Head of caudate nucleus (tissue), 42 donors: ENCODE results near the gene INHA.

Experiments
- DNase-seq, 42 donors: peaks; one replicate each; pipeline versions ENCODE4 v3.0.0 to v3.0.0-alpha.2; 2020 to 2021; ENCODE audit warnings: mixed read lengths in 7 of 42
- intact Hi-C: fragments of 100-400 bp; cut with DNase I; formaldehyde crosslinking; loops from one replicate; pipeline ENCODE4 v1.15.0; 2022

The INHA gene, protein sequence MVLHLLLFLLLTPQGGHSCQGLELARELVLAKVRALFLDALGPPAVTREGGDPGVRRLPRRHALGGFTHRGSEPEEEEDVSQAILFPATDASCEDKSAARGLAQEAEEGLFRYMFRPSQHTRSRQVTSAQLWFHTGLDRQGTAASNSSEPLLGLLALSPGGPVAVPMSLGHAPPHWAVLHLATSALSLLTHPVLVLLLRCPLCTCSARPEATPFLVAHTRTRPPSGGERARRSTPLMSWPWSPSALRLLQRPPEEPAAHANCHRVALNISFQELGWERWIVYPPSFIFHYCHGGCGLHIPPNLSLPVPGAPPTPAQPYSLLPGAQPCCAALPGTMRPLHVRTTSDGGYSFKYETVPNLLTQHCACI

GRCh38 chr2:219572237-219573001, at the start of gene INHA:
Gene INHA, plus strand, starts transcription at chr2:219572310. Its CDS starts 65 bp downstream, at chr2:219572375.
- intact Hi-C loops, result no loop called here
- no peak for DNase-seq

DNA sequence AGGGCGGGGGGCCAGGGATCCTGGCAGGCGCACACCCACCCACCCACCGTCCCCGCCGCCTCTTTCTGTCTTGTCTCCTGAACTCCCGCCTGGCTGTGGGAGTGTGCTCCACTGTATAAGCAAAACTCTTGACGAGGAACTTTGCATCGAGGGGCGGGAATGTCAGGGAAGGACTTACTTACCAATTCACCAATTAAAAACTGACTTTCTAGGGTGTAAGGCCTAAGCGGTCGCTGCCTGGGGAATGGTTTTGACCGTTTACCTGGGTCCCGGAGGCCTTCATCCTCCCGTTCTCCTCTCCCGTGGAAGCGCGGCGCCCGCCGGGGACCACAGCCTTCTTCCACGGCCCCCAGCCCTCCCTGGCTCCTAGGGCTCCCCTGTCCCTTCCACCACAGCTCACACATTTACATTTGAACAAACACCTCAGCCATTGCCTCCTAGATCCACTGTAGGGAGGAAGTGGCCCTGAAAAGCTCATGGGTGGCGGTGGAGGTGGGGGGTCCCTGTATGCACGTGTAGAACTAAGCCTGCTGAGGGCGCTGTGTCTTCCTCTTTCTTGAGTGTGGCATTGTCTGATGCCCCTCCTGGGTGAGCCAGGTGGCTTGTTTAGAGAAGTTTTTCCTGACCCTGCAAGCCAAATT, 49.0 kb upstream of the INHA start:
- DNase-seq, result peak in 16 of 42 donors; percentile 33 to 74 (median 54)
- intact Hi-C loops, result no loop called here

DNA sequence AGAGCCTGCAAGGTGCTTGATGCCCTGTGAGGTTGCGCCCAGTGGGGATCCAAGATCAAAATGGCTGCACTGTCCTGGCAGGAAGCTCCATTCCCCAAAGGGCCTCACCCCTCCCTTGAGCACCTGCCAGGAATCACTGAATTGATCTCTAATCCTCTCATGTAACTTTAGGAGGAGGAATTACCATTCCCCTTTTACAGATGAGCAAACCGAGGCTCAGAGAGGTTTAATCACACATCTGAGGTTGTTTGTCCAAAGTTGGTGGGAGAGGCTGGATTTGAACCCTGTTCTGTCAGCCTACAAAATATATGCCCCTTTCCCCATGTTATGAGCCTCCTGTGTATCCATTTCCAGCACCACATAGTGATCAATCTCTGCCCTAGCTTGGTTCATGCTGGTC, 47.3 kb upstream of the INHA start:
- intact Hi-C loops, result loop anchor here (5.0 kb wide), 1 partner anchor 118 kb away; no protein-coding TSS in a partner anchor
- DNase-seq, result no peak

DNA sequence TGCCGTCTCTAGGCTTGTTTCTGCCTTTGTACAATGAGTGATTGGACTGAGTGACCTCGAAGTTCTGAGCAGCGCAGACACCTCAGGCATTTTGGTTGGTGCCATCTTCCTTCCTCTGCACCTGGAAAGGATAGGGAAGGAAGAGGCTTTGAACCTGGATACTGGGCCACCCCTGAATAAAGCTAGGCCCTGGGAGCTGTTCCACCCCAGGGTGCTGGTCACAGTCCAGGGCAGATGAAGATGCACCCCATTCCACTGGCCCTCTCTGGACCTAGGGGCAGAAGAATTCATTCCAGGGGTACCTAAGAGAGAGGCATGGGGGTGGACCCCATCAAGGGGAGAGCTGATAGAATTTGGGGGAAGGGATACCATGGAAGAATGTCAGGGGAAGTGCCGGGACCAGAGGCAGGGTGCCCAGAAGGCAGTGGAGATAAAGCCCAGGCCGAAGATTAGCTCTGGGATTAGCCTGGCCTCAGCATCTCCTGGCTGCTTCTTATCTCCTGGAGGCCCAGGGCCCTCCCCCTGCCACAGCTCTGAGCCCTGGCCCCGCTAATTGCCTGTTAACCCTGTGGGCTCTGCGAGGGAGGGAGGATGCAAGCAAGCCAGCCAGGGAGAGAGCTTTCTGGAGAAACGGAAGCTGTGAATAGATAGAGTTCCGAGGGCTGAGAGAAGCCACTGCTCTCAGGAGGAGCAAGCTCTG, 46.4 kb upstream of the INHA start:
- no peak for DNase-seq
- intact Hi-C loops, result loop anchor here (5.0 kb wide), 1 partner anchor 118 kb away; no protein-coding TSS in a partner anchor

DNA sequence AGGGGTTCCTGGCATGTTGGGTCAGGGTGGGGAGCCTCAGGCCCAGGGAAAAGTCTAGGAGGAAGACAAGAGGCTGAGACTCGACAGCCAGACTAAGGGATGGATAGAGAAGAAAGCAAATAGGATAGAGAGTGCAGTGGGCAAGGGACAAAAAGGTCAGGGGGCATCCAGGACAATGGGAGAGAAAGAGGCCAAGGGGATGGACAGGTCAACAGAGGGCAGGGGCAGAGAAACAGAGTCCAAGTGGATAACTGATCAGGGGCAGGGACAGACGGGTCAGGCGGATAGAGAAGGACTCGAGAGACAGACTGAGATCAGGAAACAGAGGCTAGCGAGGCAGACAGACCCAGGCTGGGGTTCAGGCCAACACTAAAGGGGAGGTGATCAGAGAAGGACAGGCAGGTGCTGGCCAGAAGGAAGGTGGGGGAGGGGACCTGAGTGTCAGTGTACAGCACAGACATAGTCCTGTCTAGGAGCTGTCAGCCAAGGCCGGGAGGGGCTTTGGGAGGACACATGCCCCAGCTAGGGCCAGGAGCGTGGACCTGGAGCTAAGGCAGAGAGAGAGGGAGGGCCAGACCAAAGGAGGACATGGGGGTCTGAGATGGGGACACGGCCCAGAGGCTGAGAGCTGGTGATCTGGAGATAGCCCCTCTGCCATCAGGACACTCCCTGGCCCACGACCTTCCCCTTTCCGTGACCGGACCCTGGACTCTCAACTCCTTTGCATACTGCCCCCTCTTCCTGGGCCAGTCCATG, 45.6 kb upstream of the INHA start:
- no peak for DNase-seq
- intact Hi-C loops, result loop anchor here (5.0 kb wide), 1 partner anchor 119 kb away; no protein-coding TSS in a partner anchor

DNA sequence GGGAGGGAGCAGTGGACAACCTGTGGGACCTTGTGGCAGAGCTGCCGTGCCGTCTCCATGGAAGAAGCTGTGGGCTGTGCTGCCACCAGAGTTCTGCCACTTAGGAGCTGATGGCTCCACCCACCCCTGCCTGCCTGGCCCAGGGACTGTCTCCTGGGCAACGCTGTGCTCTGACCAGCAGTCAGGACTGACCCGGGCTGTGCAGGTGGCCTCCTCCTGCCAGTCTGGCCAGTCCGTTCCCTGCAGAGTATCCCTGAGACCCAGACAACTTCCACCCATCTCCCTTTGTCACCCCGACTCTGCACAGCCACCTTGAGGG, 45.1 kb upstream of the INHA start:
- intact Hi-C loops, result loop anchor here (5.0 kb wide), 1 partner anchor 120 kb away; no protein-coding TSS in a partner anchor
- no peak for DNase-seq

GRCh38 chr2:219527472-219527871, 44.6 kb upstream of the INHA start:
- no peak for DNase-seq
- intact Hi-C loops, result loop anchor here (5.0 kb wide), 1 partner anchor 120 kb away; no protein-coding TSS in a partner anchor

GRCh38 chr2:219530048-219530963, 41.8 kb upstream of the INHA start:
- DNase-seq, result peak; percentile 70 to 96 (median 90)
- intact Hi-C loops, result loop anchor here (5.0 kb wide), 1 partner anchor 53 kb away; no protein-coding TSS in a partner anchor

DNA sequence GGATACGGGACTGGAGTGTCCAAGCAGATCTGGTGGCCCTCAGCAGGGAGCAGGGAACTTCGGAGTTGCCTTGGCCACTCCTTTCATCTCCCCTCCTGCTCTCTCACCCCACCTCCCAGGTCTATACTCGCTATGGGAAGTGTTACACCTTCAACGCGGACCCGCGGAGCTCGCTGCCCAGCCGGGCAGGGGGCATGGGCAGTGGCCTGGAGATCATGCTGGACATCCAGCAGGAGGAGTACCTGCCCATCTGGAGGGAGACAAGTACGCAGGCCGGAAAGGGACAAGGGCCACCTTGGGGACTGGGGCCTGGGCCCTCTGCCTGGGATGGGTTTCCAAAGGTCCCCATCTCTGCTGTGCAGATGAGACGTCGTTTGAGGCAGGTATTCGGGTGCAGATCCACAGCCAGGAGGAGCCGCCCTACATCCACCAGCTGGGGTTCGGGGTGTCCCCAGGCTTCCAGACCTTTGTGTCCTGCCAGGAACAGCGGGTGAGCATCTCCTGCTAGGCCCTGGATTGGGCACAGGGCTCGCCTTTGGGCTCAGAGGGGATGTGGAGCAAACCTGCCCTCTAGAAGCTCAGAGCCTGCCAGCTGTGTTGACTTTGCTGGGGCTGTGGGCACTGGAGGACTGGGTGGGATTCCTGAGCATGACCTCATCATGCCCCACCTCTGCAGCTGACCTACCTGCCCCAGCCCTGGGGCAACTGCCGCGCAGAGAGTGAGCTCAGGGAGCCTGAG, 40.3 kb upstream of the INHA start:
- intact Hi-C loops, result loop anchor here (5.0 kb wide), 1 partner anchor 55 kb away; no protein-coding TSS in a partner anchor
- DNase-seq, result no peak

DNA sequence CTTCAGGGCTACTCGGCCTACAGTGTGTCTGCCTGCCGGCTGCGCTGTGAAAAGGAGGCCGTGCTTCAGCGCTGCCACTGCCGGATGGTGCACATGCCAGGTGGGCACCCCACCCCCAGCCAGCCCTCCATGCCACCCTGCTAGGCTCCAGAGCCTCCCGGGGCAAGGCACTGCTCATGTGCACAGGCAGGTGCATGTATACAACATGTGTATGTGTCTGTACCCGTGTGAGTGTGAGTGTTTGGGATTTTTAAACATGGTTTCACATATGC, 39.8 kb upstream of the INHA start:
- intact Hi-C loops, result loop anchor here (5.0 kb wide), 1 partner anchor 55 kb away; no protein-coding TSS in a partner anchor
- DNase-seq, result no peak

GRCh38 chr2:219533930-219534661, 38.0 kb upstream of the INHA start:
- intact Hi-C loops, result loop anchor here (5.0 kb wide), 1 partner anchor 57 kb away; no protein-coding TSS in a partner anchor
- DNase-seq, result no peak

GRCh38 chr2:219536425-219536824, 35.7 kb upstream of the INHA start:
- intact Hi-C loops, result no loop called here
- DNase-seq, result no peak

GRCh38 chr2:219536967-219537366, 35.1 kb upstream of the INHA start:
- intact Hi-C loops, result no loop called here
- DNase-seq, result no peak

DNA sequence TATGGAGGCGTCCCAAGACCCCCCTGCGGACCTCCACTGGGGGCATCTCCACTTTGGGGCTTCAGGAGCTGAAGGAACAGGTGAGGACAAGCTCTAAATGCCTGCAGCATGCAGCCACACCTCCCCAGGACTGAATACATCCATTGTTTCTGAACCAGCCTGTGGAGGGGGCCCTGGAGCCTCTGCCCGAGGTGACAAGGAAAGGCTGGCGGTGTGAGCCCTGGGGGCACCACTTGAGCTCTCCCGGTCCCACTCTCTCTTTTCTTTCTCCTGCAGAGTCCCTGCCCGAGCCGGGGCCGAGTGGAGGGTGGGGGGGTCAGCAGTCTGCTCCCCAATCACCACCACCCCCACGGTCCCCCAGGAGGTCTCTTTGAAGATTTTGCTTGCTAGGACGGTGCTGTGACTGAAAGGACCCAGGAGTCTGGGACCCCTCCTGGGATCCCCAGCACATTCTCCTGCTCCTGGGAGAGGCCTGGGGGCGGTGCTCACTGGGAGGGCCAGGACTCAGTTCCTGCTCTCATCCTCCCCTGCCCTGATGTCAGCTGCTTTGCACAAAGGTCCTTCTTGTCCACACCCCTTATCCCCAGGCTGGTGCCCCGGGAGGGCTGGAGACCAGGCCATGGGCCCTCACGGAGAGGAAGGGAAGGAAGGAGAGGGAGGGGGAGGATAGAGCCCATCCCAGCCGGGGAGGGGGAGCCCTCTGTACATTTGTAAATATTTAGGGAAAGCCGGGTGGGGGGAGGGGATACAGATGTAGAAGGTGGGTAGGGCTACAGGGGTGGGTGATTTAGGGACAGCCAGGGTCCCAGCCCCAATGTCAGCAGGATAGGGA, 34.2 kb upstream of the INHA start:
- intact Hi-C loops, result no loop called here
- no peak for DNase-seq

- DNase-seq, result peak in 1 of 42 donors; percentile 16
- intact Hi-C loops, result no loop called here
Observed at GRCh38 chr2:219538504-219538951, 33.6 kb upstream of the INHA start.
